HG03354 (cell line): Measurements from ENCODE around the gene SEMA3B.

Experiments
- ATAC-seq: cut with Tn5 transposase; IDR thresholded peaks from one replicate; pipeline ENCODE4 v1.9.1; 2021; ENCODE audit warnings: mild to moderate bottlenecking; ENCODE audit not compliant: unreplicated experiment, poor library complexity, severe bottlenecking

Gene SEMA3B

GRCh38 chr3:50323614-50324199 is 54.8 kb downstream of the SEMA3B start:
- ATAC-seq: no peak

GRCh38 chr3:50324351-50325112 is 55.6 kb downstream of the SEMA3B start:
- ATAC-seq: no peak

DNA sequence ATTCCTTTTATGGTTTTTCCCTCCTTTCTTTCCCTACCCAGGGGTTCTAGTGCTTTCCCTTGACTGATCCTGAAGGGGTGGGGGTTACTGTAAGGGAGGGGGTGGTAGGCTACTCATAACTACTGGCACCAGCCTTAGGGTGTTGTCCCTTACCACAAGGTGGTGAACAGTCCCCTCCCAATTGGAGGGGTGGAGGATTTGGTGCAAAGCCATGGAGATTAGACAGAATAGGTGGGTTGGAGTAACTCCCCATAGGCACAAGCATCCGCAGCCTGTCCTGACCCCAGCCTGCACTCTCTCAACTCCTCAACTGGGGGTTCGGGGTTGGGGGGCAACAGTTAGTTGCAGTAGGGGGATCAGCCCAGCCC is 56.1 kb downstream of the SEMA3B start:
- ATAC-seq: no peak

GRCh38 chr3:50325497-50326181 is 56.7 kb downstream of the SEMA3B start:
- ATAC-seq: no peak

GRCh38 chr3:50326182-50326541 is 57.2 kb downstream of the SEMA3B start:
- no peak for ATAC-seq

DNA sequence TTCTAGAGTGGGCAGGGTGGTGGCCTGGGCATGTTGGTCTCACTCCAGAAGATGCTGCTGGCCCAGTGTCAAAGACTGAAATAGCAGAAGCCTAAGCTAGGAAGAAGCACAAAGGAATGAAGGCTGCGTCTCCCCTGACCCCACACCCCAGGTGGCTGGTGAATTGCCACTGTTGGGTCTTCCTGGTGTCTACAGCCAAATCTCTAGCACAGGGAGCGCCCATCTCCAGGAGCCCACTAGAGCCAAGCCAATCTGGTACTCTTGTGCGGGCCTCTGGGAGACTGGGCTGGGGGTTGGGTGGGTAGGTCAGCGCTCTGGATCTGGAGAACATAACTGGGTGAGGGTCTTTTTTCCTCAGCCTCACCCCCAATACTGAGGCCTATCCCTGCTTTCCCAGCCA is 58.2 kb downstream of the SEMA3B start:
- ATAC-seq: no peak
